NCI-H446 (cell line): Measurements from ENCODE around the gene SYNPO2.
"Not testable (repeated sequence)": the region's sequence is repeated elsewhere in the genome, so short reads cannot be mapped to it uniquely, and the experiment has no call there.

Experiments used
- DNase-seq, 2 experiments: peaks; one replicate each; lab custom pipeline; 2025; lab: John Stamatoyannopoulos, UW

The SYNPO2 gene

DNA sequence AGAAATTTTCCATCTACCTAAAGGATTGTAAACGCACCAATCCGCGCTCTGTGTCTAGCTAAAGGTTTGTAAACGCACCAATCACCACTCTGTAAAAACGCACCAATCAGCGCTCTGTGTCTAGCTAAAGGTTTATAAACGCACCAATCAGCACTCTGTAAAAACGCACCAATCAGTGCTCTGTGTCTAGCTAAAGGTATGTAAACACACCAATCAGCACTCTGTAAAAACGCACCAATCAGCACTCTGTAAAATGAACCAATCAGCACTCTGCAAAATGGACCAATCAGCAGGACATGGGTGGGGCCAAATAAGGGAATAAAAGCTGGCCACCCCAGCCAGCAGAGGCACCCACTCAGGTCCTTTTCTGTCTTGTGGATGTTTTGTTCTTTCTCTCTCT is 10.1 kb upstream of the SYNPO2 start:
- DNase-seq: not testable (repeated sequence)

DNA sequence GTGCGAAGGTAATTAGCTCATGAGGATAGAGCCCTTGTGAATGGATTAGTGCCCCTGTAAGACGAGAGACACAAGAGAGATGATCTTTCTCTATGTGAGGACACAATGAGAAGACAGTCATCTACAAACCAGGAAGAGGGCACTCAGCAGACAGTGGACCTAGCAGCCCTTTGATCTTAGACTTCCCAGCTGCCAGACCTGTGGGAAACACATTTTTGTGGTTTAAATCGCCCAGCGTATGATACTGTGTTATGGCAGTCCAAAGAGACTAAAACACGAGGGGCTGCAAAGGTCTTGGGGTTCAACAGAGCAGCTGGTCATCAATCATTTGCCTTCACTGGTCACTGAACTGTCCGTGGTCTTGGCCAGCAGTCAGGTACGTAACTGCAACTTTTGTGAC is 9.2 kb upstream of the SYNPO2 start:
- no peak for DNase-seq

DNA sequence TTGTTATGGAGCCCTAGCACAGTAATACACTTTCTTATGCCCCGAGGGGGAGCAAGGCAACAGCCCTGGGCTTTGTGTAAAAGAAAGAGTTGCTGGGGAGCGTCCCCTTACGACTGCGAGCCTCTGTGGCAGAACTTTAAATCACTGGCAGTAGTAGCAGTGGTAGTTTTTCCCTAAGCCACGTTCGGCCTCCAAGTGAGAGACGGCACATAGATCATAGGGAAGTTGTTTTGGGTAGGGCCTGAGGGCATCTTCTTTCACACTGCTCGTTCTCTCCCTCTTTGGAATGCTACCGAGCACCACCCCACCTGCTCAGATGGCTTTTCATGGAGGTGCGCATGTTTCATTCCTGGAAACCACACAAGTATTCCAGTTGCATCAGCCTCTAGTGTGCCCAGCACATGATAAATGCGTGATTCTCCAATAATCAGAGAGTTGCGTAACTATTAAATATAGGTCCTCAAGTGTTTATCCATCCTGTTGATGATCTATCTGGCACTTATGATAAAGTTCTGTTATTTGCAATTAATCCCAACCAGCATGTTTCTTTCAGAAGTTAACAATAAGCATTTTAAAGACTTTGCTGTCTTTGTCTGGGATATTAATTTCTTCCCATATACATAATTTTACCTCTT is 7.0 kb upstream of the SYNPO2 start:
- DNase-seq: no peak

DNA sequence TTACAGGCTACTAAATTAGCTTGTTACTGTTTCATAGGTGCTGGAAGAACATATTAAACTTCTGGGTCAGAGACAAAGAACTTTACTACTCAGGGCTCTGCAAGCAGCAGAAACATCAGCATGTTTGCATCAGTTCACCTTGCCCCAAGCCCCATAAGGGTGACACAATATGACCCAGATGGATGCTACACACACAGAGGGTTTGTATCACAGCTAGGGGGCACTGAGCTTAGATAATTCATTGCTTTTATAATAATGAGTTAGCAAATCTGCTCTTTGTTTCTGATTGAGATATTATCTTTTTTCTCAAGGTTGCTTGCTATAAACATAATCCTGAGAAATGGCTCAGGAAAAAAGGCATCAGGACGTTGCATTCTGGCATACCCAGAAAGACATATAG is 4.8 kb upstream of the SYNPO2 start:
- no peak for DNase-seq

DNA sequence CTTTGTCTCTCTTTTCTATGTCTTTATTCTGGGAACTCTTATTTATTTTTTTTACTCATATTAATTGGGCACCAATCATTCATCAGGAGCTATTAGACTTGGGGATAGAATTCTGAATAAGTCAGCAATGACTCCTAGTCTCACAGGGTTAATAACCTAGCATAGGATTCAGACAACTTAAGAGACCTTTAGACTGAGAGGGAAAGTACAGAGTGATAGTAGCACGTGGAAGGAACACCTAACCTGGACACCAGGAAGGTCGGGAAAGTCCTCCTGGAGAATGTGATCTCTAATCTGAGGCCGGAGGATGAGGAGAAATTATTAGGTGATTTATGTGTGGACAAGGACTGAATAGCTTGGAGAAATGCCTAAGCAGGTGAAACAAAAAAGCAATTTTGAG is 3.9 kb upstream of the SYNPO2 start:
- DNase-seq: no peak

- DNase-seq: no peak
Observed at GRCh38 chr4:118889312-118889691, 648 bp downstream of the SYNPO2 start.

DNA sequence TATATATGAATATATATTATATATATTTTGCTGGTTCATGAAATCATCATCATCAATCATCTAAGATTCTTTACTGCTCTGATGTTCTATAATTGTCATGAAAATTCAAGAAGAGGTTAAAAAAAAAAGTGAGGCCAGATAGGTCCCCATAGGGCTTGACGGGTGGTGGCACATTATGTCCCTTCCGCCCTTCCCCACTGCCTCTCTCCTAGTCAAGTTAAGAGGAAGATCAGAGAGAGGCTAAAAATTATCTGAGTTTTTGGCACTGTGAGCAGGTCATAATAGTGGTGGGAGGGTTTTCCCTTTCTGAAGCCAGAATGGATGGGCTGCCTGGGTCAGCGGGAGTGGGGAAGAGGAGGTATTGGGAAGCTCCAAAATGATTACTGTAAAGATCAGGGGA is 5.4 kb downstream of the SYNPO2 start:
- DNase-seq: no peak

DNA sequence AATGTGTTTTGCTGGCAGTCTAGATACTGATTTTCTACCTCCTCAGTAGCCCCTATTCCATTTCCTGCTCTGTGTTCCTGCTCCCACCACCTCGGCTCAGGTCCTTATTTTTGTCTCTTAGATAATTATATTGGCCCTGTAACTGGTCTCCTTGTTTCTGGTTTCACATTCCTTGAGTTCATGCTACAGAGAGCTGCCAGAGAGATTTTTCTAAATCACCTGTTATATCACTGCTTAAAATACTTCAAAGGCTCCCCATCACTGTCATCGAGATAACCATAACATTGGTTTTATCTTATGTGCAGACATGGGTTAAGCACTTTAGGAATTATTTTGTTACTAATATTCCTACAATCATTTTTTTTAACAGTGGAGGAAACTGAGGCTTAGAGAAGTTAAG is 9.6 kb downstream of the SYNPO2 start:
- no peak for DNase-seq

DNA sequence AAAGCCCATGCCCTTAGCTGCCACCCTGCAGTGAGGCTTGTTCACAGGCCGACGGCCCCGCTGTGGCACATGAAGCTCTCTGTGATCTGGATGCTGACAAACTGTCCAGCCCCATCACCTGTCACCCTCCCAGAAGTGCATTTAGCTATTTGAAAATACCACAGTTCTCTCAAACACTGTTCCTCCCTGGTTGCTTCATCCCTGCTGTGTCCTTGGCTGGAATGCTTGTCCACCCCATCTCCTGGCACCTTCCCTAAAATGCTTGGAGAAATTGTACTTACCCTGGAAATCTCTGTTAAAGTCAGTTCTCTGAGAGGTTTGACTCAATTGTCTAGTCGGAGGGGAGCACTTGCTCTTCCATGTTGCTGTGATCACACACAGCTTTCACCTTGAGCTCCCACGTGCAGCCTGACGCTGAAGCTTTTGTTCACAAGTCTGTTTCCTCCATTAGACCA is 10.1 kb downstream of the SYNPO2 start:
- DNase-seq: no peak

- no peak for DNase-seq
Observed at GRCh38 chr4:118904418-118904817, 15.8 kb downstream of the SYNPO2 start.

DNA sequence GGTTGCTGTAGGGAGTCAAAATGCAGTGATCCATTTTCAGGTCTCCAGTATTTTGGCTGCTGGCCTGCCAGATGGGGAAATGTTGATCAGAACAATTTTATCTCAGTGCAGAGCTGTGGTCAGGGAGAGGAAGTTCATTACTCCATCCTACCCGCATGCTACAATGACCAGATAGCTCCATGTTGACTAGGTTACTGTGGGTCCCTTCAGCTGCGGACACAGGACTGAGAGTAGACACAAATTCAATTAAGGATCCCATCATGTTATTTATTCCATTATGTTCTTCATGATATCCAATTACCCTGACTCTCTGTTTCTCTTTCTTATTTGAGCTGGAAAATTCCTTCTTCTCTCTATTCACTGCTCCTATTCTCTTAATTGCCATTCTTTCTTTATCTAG is 16.3 kb downstream of the SYNPO2 start:
- DNase-seq: no peak

- DNase-seq: no peak
Observed at GRCh38 chr4:118905566-118905965, 16.9 kb downstream of the SYNPO2 start.

GRCh38 chr4:118909173-118909956 is 20.7 kb downstream of the SYNPO2 start:
- no peak for DNase-seq

GRCh38 chr4:118910221-118910620 is 21.6 kb downstream of the SYNPO2 start:
- DNase-seq: no peak

DNA sequence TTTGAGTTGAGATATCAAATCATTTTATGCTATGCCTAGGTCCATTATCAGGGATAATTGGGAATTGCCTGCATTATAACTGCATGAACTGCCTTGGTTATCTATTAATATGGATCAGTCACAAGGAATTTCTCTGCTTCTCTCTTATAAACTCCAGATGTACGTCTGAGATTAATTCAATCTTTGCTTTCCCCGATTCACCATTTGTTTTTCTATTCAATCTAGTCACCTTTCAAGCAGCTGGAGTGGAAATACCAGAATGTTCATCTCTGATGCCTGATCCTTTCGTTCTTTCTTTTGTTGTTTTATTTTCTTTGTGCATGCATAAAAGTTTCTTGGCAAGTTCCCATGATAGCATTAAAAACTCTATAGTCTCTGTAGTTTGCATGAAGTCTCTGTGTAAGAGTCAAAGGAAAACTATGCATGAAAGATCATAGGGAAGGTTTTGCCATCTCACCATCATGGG is 22.6 kb downstream of the SYNPO2 start:
- no peak for DNase-seq

DNA sequence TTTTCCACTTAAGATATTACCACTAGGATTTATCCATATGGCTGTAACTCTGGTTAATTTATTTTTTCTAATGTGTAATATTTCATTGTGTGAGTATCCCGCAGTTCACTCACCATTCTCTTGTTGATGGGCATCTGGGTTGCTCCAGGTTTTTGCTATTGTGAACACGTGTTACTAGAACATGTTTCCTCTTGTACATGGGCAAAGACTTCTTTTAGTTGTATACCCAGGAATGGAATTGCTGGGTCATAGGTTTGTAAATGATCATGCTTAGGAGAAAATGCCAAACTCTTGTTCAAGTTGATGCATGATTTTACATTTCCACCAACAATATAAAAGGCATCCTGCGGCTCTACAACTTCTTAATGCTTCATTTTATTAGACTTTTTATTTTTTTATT is 26.8 kb downstream of the SYNPO2 start:
- no peak for DNase-seq

DNA sequence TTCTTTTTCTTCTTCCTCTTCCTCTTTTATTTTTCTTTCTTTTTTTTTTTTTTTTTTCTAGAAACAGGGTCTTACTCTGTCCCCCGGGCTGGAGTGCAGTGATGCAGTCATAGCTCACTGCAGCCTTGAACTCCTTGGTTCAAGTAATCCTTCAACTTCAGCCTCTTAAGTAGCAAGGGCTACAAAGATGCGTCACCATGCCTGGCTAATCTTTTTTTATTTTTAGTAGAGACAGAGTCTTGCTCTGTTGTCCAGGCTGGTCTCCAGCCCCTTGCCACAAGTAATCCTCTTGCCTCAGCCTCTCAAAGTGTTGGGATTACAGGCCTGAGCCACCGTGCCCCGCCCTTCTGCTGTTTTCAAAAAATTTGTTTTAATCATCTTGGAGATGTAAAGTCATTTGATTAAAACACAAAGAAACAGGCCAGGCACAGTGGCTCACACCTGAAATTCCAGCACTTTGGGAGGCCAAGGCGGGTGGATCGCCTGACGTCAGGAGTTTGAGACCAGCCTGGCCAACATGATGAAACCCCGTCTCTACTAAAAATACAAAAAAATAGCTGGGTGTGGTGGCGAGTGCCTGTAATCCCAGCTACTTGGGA is 28.1 kb downstream of the SYNPO2 start:
- no peak for DNase-seq

DNA sequence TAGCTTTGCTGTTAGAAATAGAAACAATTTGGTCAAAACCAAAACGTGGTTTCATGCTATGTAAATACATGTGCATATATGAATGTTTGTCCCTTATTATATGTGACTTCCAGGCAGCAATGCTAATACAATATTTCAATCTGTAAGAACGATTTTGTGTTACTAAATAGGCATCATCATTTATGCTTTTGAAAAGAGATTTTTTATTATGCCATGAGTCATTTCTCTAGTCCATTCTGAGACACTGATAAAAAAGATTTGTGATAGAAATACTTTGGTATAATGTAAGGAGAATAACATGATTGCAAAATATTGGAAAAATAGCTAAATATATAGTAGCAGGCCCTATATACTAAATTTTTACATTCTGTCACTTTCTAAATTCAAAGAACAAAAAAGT is 28.9 kb downstream of the SYNPO2 start:
- no peak for DNase-seq

- peak in 1 of 2 experiments; percentile 46 for DNase-seq
Observed at GRCh38 chr4:118918388-118918787, 29.7 kb downstream of the SYNPO2 start.

- DNase-seq: peak in 1 of 2 experiments; percentile 35
Observed at GRCh38 chr4:118920247-118920646, 31.6 kb downstream of the SYNPO2 start.

GRCh38 chr4:118921786-118922185 is 33.1 kb downstream of the SYNPO2 start:
- peak; percentile 43 to 59 for DNase-seq

DNA sequence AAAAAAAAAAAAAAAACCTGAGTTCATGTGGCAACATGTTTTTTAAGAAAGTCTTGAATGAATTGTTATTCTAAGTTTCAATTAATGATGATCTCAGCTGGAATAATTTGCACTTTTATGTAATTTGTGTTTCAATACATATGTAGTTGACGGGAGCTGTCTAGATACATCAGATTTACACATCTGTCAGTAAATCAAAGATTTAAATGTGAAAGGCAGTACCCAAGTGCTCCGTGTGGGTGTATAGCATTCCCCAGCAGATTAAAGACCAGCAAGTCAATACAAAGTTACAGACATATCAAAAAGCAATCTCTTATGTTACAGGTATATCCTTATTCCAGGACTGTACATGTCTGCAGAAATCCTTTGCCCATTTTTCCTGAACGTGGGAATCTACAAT is 35.2 kb downstream of the SYNPO2 start:
- DNase-seq: no peak

DNA sequence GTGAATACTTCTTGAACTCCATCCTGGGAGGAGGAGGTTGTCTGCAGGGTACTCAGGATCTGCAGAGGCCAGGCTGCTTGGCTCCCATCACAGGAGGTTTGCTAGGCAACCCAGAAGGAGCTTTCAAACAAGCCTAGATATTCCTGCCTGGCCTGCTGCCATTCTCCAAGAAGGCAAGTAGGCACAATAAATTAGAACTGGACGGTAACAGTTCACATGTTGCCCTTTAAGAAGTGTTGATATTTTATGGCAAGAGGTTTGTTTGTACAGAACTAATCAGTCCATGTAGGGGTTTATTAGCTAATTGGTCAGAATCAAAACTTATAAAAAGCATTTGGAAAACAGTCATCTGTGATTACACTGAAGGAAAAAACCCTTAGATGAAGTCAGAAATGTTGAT is 39.3 kb downstream of the SYNPO2 start:
- DNase-seq: peak; percentile 29 to 60
